ENCODE data around the gene C2orf68. TPM values are rescaled to one million over a fixed set of nuclear protein-coding genes. Genes with fewer than 3 reads are reported as not detected.

C2orf68 gene
- total and polyA plus RNA-seq, 2 of the 13 experiments (the other 11 are each of a cell fraction or from before 2014, with no cell fraction given): 47.1 to 77.4 TPM

DNA sequence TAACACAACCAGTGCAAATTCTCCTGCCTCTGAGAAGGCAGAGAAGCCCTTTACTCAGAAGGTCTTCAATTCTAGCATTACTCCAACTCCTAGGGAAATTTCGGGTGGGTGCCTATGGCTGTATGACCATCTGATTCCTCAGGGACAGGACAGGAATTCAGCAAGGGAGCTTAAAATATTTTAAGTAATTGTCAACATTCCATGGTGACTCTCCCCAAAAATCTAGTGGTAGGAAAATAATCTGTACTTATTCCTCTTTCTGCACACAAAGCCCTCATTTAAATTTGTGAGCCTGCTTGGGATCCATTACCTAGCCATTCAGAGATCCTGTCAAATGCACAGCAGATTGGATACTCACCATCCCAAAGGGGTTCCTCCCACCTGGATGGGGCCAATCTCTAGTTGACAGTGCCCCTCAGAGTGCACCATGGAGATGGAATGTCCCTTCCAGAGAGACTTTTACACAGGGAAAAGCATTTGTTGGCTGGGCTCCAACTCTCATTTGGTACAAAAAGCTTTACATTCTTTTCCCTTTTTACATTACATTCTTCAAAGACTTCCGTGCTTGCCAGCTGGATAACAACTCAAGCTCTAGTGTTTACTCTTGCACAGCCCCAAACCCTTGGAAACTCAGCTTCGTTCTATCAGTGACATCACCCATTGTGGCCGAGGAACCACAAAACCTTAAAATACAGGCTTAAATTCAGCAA lies 6.3 kb downstream of the C2orf68 start (continued):
- TF ChIP-seq NFE2 (CRISPR knock-in tag; IDR thresholded peaks at IDR 0.05): no peak
- TF ChIP-seq ZNF883 (CRISPR knock-in tag; IDR thresholded peaks at IDR 0.05; ENCODE audit: not compliant biosample characterization): no peak
- TF ChIP-seq ZBTB20 (CRISPR knock-in tag; IDR thresholded peaks at IDR 0.05; ENCODE audit: borderline replicate concordance, low read depth): no peak
- TF ChIP-seq, protein P1, sequence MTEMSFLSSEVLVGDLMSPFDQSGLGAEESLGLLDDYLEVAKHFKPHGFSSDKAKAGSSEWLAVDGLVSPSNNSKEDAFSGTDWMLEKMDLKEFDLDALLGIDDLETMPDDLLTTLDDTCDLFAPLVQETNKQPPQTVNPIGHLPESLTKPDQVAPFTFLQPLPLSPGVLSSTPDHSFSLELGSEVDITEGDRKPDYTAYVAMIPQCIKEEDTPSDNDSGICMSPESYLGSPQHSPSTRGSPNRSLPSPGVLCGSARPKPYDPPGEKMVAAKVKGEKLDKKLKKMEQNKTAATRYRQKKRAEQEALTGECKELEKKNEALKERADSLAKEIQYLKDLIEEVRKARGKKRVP (CRISPR knock-in tag; IDR thresholded peaks at IDR 0.05): no peak
- no peak for TF ChIP-seq NFATC3 (CRISPR knock-in tag; IDR thresholded peaks at IDR 0.05)
- no peak for TF ChIP-seq ZNF644 (CRISPR knock-in tag; IDR thresholded peaks at IDR 0.05; ENCODE audit: low read depth)
- no peak for TF ChIP-seq NONO (IDR thresholded peaks at IDR 0.05)
- TF ChIP-seq NONO (CRISPR knock-in tag; conservative IDR thresholded peaks at IDR 0.05): no peak
- TF ChIP-seq ZSCAN20 (CRISPR knock-in tag; IDR thresholded peaks at IDR 0.05; ENCODE audit: borderline replicate concordance): no peak
- TF ChIP-seq, protein P2, sequence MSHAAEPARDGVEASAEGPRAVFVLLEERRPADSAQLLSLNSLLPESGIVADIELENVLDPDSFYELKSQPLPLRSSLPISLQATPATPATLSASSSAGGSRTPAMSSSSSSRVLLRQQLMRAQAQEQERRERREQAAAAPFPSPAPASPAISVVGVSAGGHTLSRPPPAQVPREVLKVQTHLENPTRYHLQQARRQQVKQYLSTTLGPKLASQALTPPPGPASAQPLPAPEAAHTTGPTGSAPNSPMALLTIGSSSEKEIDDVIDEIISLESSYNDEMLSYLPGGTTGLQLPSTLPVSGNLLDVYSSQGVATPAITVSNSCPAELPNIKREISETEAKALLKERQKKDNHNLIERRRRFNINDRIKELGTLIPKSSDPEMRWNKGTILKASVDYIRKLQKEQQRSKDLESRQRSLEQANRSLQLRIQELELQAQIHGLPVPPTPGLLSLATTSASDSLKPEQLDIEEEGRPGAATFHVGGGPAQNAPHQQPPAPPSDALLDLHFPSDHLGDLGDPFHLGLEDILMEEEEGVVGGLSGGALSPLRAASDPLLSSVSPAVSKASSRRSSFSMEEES (CRISPR knock-in tag; IDR thresholded peaks at IDR 0.05): 0 out of 2 replicates have a peak, but pooled peaks have one; percentile 22
- TF ChIP-seq HOXA7 (CRISPR knock-in tag; IDR thresholded peaks at IDR 0.05): no peak
- TF ChIP-seq, protein P3, sequence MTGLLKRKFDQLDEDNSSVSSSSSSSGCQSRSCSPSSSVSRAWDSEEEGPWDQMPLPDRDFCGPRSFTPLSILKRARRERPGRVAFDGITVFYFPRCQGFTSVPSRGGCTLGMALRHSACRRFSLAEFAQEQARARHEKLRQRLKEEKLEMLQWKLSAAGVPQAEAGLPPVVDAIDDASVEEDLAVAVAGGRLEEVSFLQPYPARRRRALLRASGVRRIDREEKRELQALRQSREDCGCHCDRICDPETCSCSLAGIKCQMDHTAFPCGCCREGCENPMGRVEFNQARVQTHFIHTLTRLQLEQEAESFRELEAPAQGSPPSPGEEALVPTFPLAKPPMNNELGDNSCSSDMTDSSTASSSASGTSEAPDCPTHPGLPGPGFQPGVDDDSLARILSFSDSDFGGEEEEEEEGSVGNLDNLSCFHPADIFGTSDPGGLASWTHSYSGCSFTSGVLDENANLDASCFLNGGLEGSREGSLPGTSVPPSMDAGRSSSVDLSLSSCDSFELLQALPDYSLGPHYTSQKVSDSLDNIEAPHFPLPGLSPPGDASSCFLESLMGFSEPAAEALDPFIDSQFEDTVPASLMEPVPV (CRISPR knock-in tag; IDR thresholded peaks at IDR 0.05): no peak
- TF ChIP-seq ZNF160 (CRISPR knock-in tag; IDR thresholded peaks at IDR 0.05): no peak
- TF ChIP-seq ZNF296 (CRISPR knock-in tag; conservative IDR thresholded peaks at IDR 0.05): no peak
- no peak for TF ChIP-seq ZNF17 (CRISPR knock-in tag; IDR thresholded peaks at IDR 0.05)
- 0 out of 2 replicates have a peak, but pooled peaks have one; percentile 21 for TF ChIP-seq KLF6 (CRISPR knock-in tag; IDR thresholded peaks at IDR 0.05)
- TF ChIP-seq EEA1 (CRISPR knock-in tag; IDR thresholded peaks at IDR 0.05; ENCODE audit: borderline replicate concordance): no peak
- no peak for TF ChIP-seq ATRX (CRISPR knock-in tag; IDR thresholded peaks at IDR 0.05; ENCODE audit: borderline replicate concordance)
- TF ChIP-seq, protein P4, sequence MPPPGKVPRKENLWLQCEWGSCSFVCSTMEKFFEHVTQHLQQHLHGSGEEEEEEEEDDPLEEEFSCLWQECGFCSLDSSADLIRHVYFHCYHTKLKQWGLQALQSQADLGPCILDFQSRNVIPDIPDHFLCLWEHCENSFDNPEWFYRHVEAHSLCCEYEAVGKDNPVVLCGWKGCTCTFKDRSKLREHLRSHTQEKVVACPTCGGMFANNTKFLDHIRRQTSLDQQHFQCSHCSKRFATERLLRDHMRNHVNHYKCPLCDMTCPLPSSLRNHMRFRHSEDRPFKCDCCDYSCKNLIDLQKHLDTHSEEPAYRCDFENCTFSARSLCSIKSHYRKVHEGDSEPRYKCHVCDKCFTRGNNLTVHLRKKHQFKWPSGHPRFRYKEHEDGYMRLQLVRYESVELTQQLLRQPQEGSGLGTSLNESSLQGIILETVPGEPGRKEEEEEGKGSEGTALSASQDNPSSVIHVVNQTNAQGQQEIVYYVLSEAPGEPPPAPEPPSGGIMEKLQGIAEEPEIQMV (CRISPR knock-in tag; IDR thresholded peaks at IDR 0.05; ENCODE audit: low read depth): no peak
- no peak for TF ChIP-seq KAT8 (CRISPR knock-in tag; IDR thresholded peaks at IDR 0.05)
- TF ChIP-seq KDM3A (CRISPR knock-in tag; IDR thresholded peaks at IDR 0.05; ENCODE audit: low read depth): no peak
- TF ChIP-seq ZNF782 (CRISPR knock-in tag; IDR thresholded peaks at IDR 0.05; ENCODE audit: borderline replicate concordance): no peak
- no peak for TF ChIP-seq ZNF552 (CRISPR knock-in tag; IDR thresholded peaks at IDR 0.05; ENCODE audit: borderline replicate concordance)
- TF ChIP-seq ZNF768 (CRISPR knock-in tag; IDR thresholded peaks at IDR 0.05): no peak
- no peak for TF ChIP-seq MAFG (CRISPR knock-in tag; IDR thresholded peaks at IDR 0.05)
- TF ChIP-seq ZNF891 (CRISPR knock-in tag; IDR thresholded peaks at IDR 0.05): no peak
- no peak for TF ChIP-seq ZSCAN29 (CRISPR knock-in tag; conservative IDR thresholded peaks at IDR 0.05)
